ENCODE data around the gene NHS.

GRCh38 chrX:17602245-17602644, 227.2 kb downstream of the NHS start:
- TF ChIP-seq CTCF (IDR thresholded peaks at IDR 0.05) (no peak), EZH2 (IDR thresholded peaks at IDR 0.05) (no peak), EZH2phosphoT487 (IDR thresholded peaks at IDR 0.05) (no peak)

Data from neural progenitor cell (in vitro differentiated cells).